ENCODE data around the gene SGCD. TPM values are rescaled to one million over a fixed set of nuclear protein-coding genes. Genes with fewer than 3 reads are reported as not detected.

The SGCD gene
- polyA plus RNA-seq, 5 donors: 7.5 to 15.0 (median 13.3) TPM

DNA sequence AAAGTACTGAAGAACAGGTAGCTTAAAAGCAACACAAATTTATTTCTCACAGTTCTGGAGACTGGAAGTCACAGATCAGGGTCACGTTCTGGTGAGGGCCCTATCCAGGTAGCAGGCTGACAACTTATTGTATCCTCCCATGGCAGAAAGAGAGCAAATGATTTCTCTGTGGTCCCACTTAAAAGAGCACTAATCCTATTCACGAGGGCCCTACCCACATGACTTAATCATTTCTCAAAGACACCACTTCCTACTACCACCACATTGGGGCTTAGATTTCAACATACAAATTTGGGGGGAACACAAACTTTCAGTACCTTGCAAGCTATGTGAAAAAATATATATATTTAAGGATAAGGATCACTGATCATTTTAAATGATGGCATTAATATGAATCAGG lies 447.3 kb downstream of the SGCD start:
- DNase-seq: no peak

DNA sequence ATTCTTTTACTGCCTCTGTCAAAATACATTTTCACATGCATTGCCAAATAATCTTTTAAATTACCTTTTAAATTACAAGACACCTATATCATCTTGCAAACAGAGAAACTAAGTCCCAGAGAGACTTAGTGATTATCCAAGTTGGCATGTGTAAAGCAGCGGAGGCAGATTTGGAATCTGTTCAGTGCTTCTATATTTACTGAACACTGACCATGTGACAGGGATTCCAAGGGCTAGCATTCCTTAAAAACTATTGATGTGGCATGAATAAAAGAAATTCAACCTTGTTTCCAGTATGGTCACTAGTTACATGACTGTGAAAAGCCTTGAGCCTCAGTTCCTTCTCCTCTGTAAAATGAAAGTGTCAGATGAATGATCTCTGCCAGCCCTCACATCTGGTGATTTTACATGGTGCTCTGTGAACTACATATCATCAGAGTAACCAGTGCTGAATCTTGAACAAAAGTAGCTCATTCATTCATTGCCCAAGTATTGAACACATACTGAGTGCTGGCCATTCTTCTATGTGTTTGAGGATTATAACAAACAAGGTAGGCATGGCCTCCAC lies 451.3 kb downstream of the SGCD start:
- DNase-seq: no peak

DNA sequence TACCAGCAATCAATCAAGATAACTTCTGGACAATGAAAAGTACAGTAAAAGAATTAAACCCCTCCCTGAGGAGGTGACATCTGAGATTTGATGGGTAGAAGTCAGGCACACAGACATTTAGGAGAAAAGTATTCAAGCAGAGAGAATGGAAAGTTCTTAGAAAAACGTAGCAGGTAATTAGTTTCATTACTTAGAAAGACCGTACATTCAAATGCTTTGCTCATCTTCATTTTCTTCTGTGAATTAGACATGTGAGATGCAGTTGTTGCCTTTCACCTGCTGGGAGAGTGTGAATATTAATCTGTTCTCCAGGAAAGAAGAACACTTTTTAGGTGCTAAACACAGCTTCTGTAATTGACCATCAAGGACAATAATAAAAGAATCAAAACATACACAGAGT lies 451.8 kb downstream of the SGCD start:
- no peak for DNase-seq

DNA sequence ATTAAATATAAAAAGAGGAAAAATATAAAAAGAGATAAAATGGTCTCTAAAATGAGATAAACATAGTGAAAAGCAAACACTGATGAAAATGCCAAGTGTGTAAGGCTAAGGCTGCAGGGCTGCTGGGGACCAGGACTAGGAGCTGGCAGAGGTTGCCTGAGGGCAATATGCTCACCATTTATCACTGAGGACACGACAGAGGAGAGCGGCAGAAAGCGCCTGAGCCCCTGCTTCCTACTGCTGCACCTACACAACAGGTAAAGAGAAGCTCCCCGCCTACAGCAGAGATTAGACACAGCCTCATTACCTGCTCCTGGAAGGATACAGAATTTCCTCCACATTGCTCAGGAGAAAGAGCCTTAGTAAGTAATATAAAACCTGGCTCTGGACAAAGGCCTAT lies 452.5 kb downstream of the SGCD start:
- DNase-seq: no peak

DNA sequence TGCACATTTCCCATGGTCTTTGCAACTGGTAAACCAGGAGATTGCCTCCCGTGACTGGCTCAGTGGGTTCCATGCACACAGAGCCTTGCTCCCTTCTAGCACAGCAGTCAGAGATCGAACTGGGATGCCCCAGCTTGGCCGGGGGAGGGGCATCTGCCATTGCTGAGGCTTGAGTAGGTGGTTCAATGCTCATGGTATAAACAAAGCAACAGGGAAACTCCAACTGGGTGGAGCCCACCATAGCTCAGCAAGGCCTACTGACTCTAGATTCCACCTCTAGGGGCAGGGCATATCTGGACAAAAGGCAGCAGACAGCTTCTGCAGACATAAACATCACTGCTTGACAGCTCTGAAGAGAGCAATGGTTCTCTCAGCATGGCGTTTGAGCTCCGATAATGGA lies 456.1 kb downstream of the SGCD start:
- no peak for DNase-seq

DNA sequence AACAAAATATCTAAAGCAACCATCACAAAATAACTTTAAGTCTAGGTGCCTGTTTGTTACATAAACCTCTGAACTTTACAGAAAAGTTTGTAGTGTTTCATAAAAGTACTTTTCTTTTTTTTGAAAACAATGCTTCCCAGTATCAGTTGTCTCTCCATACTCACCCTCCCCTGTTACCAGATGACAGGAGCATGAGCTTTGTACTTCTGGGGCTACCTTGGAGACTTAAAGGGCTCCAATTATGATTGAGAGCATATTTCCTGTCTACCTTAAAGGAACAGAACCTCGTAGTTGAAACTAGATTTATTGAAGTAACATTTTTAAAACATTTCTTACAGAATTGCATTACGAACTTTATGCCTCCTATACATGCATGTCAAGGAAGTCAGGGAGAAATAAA lies 467.7 kb downstream of the SGCD start:
- no peak for DNase-seq

GRCh38 chr5:156798201-156798600 lies 471.2 kb downstream of the SGCD start:
- no peak for DNase-seq

DNA sequence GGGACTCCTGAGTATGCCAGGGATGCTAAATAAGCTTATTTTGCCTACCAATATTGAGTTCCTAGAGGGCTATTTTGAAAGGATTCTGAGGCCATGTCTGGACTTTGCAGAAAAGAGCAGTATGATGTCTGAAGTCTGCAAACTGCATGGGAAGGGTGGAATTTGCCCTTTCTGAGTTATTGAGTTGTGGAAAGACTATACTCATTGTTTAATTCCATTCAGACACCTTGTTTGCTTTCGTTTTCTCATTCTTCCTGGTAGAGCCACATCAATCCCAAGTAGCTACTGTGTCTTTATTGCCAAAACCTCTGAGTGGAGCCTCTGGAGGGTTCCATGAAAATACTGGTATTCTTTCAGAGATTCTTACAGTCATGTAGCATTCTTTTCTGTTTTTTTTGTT lies 472.2 kb downstream of the SGCD start:
- DNase-seq: no peak

GRCh38 chr5:156800929-156801328 lies 474.0 kb downstream of the SGCD start:
- no peak for DNase-seq

- no peak for DNase-seq
Observed at GRCh38 chr5:156802501-156802900, 475.5 kb downstream of the SGCD start.

DNA sequence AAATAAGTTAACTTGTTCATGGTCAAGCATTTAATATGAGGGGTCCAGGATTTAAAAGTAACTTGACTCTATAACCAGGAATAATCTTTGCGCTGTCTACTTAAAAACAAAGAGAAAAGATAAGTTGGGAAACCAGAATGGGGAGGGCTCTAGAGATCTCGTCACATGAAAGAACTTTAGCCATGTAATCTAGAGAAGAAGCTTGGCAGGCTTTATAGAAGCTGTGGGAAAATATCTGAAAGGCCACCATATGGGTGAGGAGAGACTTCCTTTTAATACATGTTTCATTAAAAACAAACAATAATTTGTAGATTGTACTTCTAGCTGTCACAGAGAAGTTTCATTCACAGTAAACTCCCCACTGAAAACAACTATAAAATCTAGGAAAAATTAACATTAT lies 476.4 kb downstream of the SGCD start:
- DNase-seq: no peak

GRCh38 chr5:156812959-156813358 lies 486.0 kb downstream of the SGCD start:
- DNase-seq: no peak

DNA sequence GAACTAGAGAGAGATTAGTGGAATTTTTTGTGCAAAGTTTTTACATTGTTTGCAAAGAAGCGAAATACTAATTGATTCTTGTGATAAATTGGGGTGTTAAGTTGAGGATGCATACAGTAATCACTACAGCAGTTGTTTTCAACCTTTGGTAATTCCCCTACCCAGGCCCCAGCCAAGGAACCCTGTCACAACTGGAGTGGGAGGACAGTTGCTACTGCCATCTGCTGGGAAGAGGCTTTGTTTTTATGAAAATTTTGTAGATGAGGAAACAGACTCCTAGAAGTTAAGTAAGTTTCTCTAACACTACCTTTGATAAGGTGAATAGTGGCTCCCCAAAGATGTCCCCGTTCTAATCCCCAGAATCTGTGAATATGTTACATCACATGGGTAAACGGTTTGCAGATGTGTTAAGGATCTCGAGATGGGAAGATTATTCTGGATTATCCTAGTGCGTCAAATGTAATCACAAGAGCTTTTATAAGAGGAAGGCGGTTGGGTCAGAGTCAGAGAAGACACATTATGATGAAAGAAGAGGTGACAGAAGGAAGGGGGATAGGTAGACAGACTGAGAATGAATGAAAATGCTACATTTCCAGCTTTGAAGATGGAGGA lies 489.1 kb downstream of the SGCD start:
- peak in 1 of 2 donors; percentile 15 for DNase-seq
